Activated T-helper 2 cell treated with anti-CD3 and anti-CD28 coated beads, Interferon-gamma antibody, Interleukin-2, Interleukin-4, amounts not matched to agents 10 μg/mL and 5 μg/mL and 100 μg/mL, durations not matched to agents 14 hours and 24 hours and 36 hours (primary cell): ENCODE data around the gene IGF2R. TPM values are rescaled to one million over a fixed set of nuclear protein-coding genes. Genes with fewer than 3 reads are reported as not detected.
A peak's percentile ranks its signal among the peaks of the same experiment; 100 is the strongest.

Experiments used
- DNase-seq: peaks from one replicate; pipeline ENCODE4 v3.0.0; 2021; ENCODE audit warnings: low spot score
- H3K27ac Mint-ChIP-seq: one replicate; pipeline ENCODE4 v1.8.0; 2021; ENCODE audit warnings: mixed read lengths
- H3K27me3 Mint-ChIP-seq: one replicate; pipeline ENCODE4 v1.8.0; 2021; ENCODE audit warnings: low read depth, mixed read lengths
- H3K36me3 Mint-ChIP-seq: one replicate; pipeline ENCODE4 v1.8.0; 2021; ENCODE audit warnings: low read depth, mixed read lengths
- H3K4me1 Mint-ChIP-seq: one replicate; pipeline ENCODE4 v1.8.0; 2021; ENCODE audit warnings: low read depth, mixed read lengths
- H3K4me3 Mint-ChIP-seq: one replicate; pipeline ENCODE4 v1.8.0; 2021; ENCODE audit warnings: low read depth, mild to moderate bottlenecking, moderate library complexity, mixed read lengths
- H3K9me3 Mint-ChIP-seq: one replicate; pipeline ENCODE4 v1.8.0; 2021; ENCODE audit warnings: mixed read lengths
- intact Hi-C: fragments of 100-400 bp; cut with micrococcal nuclease; formaldehyde crosslinking; loops from one replicate; pipeline ENCODE4 v1.15.1; 2023
- total RNA-seq: library from RNA; stranded (reverse); gene quantifications from 2 replicates; pipeline ENCODE4 v1.2.3, GENCODE V29; 2022

Gene IGF2R
- total RNA-seq, 1 donor from 2014 or later = 82.4 TPM

GRCh38 chr6:160007611-160008010 lies 38.7 kb downstream of the IGF2R start:
- Mint-ChIP-seq H3K9me3 (no peaks in the 10 kb centered on the region), H3K36me3 (peaks cover 58% of the 10 kb centered on the region), H3K27ac (no peak overlapping the region), H3K27me3 (no peaks in the 10 kb centered on the region), H3K4me1 (peaks cover 22% of the 10 kb centered on the region), H3K4me3 (no peak overlapping the region)
- intact Hi-C loops = no loop called here
- DNase-seq = no peak

GRCh38 chr6:160010067-160010466 lies 41.2 kb downstream of the IGF2R start:
- Mint-ChIP-seq H3K36me3 (peaks cover 64% of the 10 kb centered on the region), H3K9me3 (no peaks in the 10 kb centered on the region), H3K4me3 (no peak overlapping the region), H3K27me3 (no peaks in the 10 kb centered on the region), H3K4me1 (peaks cover 34% of the 10 kb centered on the region), H3K27ac (no peak overlapping the region)
- intact Hi-C loops = loop anchor here (10.0 kb wide), 1 partner anchor 1195 kb away; the partner anchor contains the start of gene EZR
- DNase-seq = no peak

GRCh38 chr6:160013987-160014868 lies 45.3 kb downstream of the IGF2R start:
- Mint-ChIP-seq H3K27me3 (no peaks in the 10 kb centered on the region), H3K4me1 (peaks cover 60% of the 10 kb centered on the region), H3K27ac (peak overlapping the region; percentile 91), H3K36me3 (peaks cover 79% of the 10 kb centered on the region), H3K4me3 (peak overlapping the region; percentile 53), H3K9me3 (no peaks in the 10 kb centered on the region)
- intact Hi-C loops = loop anchor here (1.0 to 10.0 kb wide), 4 partner anchors 15 to 1199 kb away; partner anchors contain the start of gene EZR
- DNase-seq = no peak

GRCh38 chr6:160014869-160015182 lies 45.9 kb downstream of the IGF2R start:
- peaks cover 64% of the 10 kb centered on the region for H3K4me1 Mint-ChIP-seq
- intact Hi-C loops = loop anchor here (1.0 to 10.0 kb wide), 4 partner anchors 16 to 1200 kb away; partner anchors contain the start of gene EZR
- no peaks in the 10 kb centered on the region for H3K27me3 Mint-ChIP-seq
- no peak for DNase-seq
- H3K27ac Mint-ChIP-seq = peak overlapping the region; percentile 91
- H3K36me3 Mint-ChIP-seq = peaks cover 81% of the 10 kb centered on the region
- H3K4me3 Mint-ChIP-seq = peak overlapping the region; percentile 53
- H3K9me3 Mint-ChIP-seq = no peaks in the 10 kb centered on the region

- intact Hi-C loops = loop anchor here (1.0 to 10.0 kb wide), 5 partner anchors 17 to 1201 kb away; partner anchors contain the start of gene EZR
- H3K27ac Mint-ChIP-seq = peak overlapping the region; percentile 91
- DNase-seq = peak; percentile 65
- H3K9me3 Mint-ChIP-seq = no peaks in the 10 kb centered on the region
- no peaks in the 10 kb centered on the region for H3K27me3 Mint-ChIP-seq
- peaks cover 82% of the 10 kb centered on the region for H3K36me3 Mint-ChIP-seq
- peaks cover 66% of the 10 kb centered on the region for H3K4me1 Mint-ChIP-seq
- H3K4me3 Mint-ChIP-seq = peak overlapping the region; percentile 3
Measured at GRCh38 chr6:160015778-160016684, 47.1 kb downstream of the IGF2R start.

GRCh38 chr6:160022101-160022500 lies 53.2 kb downstream of the IGF2R start:
- peaks cover 49% of the 10 kb centered on the region for H3K36me3 Mint-ChIP-seq

GRCh38 chr6:160022793-160023192 lies 53.9 kb downstream of the IGF2R start:
- Mint-ChIP-seq H3K27me3 (no peaks in the 10 kb centered on the region), H3K9me3 (no peaks in the 10 kb centered on the region), H3K4me3 (no peak overlapping the region), H3K36me3 (peaks cover 49% of the 10 kb centered on the region), H3K4me1 (peaks cover 23% of the 10 kb centered on the region), H3K27ac (no peak overlapping the region)
- intact Hi-C loops = no loop called here
- DNase-seq = no peak

More at GRCh38 chr6:160022101-160022500, 53.2 kb downstream of the IGF2R start:
- Mint-ChIP-seq H3K27ac (no peak overlapping the region), H3K4me3 (no peak overlapping the region), H3K27me3 (no peaks in the 10 kb centered on the region), H3K4me1 (peaks cover 29% of the 10 kb centered on the region), H3K9me3 (no peaks in the 10 kb centered on the region)
- no peak for DNase-seq
- intact Hi-C loops = no loop called here

- DNase-seq = no peak
- Mint-ChIP-seq H3K36me3 (peaks cover 49% of the 10 kb centered on the region), H3K4me1 (peaks cover 14% of the 10 kb centered on the region), H3K9me3 (no peaks in the 10 kb centered on the region), H3K27me3 (no peaks in the 10 kb centered on the region), H3K4me3 (no peak overlapping the region), H3K27ac (no peak overlapping the region)
- intact Hi-C loops = no loop called here
Measured at GRCh38 chr6:160024152-160024551, 55.3 kb downstream of the IGF2R start.

- Mint-ChIP-seq H3K4me3 (no peak overlapping the region), H3K27ac (no peak overlapping the region), H3K27me3 (no peaks in the 10 kb centered on the region), H3K36me3 (peaks cover 57% of the 10 kb centered on the region), H3K9me3 (no peaks in the 10 kb centered on the region), H3K4me1 (peaks cover 12% of the 10 kb centered on the region)
- intact Hi-C loops = no loop called here
- no peak for DNase-seq
Measured at GRCh38 chr6:160027076-160027475, 58.2 kb downstream of the IGF2R start.

- Mint-ChIP-seq H3K4me1 (peaks cover 12% of the 10 kb centered on the region), H3K27me3 (no peaks in the 10 kb centered on the region), H3K36me3 (peaks cover 64% of the 10 kb centered on the region), H3K27ac (peak overlapping the region; percentile 62), H3K9me3 (no peaks in the 10 kb centered on the region), H3K4me3 (no peak overlapping the region)
- DNase-seq = no peak
- intact Hi-C loops = no loop called here
Measured at GRCh38 chr6:160027931-160028330, 59.0 kb downstream of the IGF2R start.

- no peak overlapping the region for H3K4me3 Mint-ChIP-seq
- H3K4me1 Mint-ChIP-seq = peaks cover 12% of the 10 kb centered on the region
- H3K27me3 Mint-ChIP-seq = no peaks in the 10 kb centered on the region
- peaks cover 71% of the 10 kb centered on the region for H3K36me3 Mint-ChIP-seq
- intact Hi-C loops = no loop called here
- H3K27ac Mint-ChIP-seq = peak overlapping the region; percentile 62
- no peak for DNase-seq
- no peaks in the 10 kb centered on the region for H3K9me3 Mint-ChIP-seq
Measured at GRCh38 chr6:160028487-160029275, 59.8 kb downstream of the IGF2R start.

- H3K9me3 Mint-ChIP-seq = no peaks in the 10 kb centered on the region
- no peak overlapping the region for H3K4me3 Mint-ChIP-seq
- no peak for DNase-seq
- H3K4me1 Mint-ChIP-seq = peaks cover 12% of the 10 kb centered on the region
- H3K36me3 Mint-ChIP-seq = peaks cover 78% of the 10 kb centered on the region
- H3K27me3 Mint-ChIP-seq = no peaks in the 10 kb centered on the region
- no peak overlapping the region for H3K27ac Mint-ChIP-seq
- intact Hi-C loops = no loop called here
Measured at GRCh38 chr6:160029525-160029924, 60.6 kb downstream of the IGF2R start.
